HepG2 (cell line): ENCODE data around the gene NDFIP2. TPM values are rescaled to one million over a fixed set of nuclear protein-coding genes. Genes with fewer than 3 reads are reported as not detected.

Experiments
- CCAR2 ChIP-seq: fragments of 200-400 bp; formaldehyde crosslinking; optimal IDR thresholded peaks from 2 replicates; pipeline ENCODE3; 2018; ENCODE audit warnings: low read depth, mild to moderate bottlenecking, low read length, moderate library complexity
- ELF4 ChIP-seq: sonication (generic); formaldehyde crosslinking; IDR thresholded peaks from 2 replicates; pipeline ENCODE4 v1.5.0; 2020; ENCODE audit warnings: missing genetic modification reagents, mild to moderate bottlenecking, moderate library complexity, borderline replicate concordance
- FLYWCH1 ChIP-seq: sonication (generic); formaldehyde crosslinking; IDR thresholded peaks from 2 replicates; pipeline ENCODE4 v1.8.1; 2023; ENCODE audit warnings: mild to moderate bottlenecking, missing genetic modification reagents
- KDM6A ChIP-seq: IDR thresholded peaks from 2 replicates; pipeline ENCODE4 v1.6.1; 2016; ENCODE audit warnings: low read depth
- MEF2D ChIP-seq: sonication (generic); formaldehyde crosslinking; IDR thresholded peaks from 2 replicates; pipeline ENCODE4 v1.5.1; 2020; ENCODE audit warnings: mild to moderate bottlenecking, missing genetic modification reagents
- REPIN1 ChIP-seq: sonication (generic); formaldehyde crosslinking; IDR thresholded peaks from 2 replicates; pipeline ENCODE4 v1.8.0; 2022; ENCODE audit warnings: missing genetic modification reagents, low read depth, mild to moderate bottlenecking, borderline replicate concordance
- SETDB1 ChIP-seq: sonication (generic); formaldehyde crosslinking; IDR thresholded peaks from 2 replicates; pipeline ENCODE4 v1.5.1; 2020; ENCODE audit warnings: missing genetic modification reagents, mild to moderate bottlenecking, borderline replicate concordance
- SOX6 ChIP-seq, 2 experiments: fragments of 450-650 bp in 1 of 2; sonication (generic) in 1 of 2; formaldehyde crosslinking in 1 of 2; IDR thresholded peaks; 2 replicates each; pipeline versions ENCODE4 v1.4.0 to v1.6.1; 2017 to 2020; ENCODE audit warnings: antibody characterized with exemption in 1 of 2, mild to moderate bottlenecking in 1 of 2, missing genetic modification reagents in 1 of 2
- TAF1 ChIP-seq: sonication (generic); formaldehyde crosslinking; IDR thresholded peaks from 2 replicates; pipeline ENCODE4 v1.4.0; 2020; ENCODE audit warnings: missing genetic modification reagents
- ZNF326 ChIP-seq: sonication (generic); formaldehyde crosslinking; IDR thresholded peaks from 2 replicates; pipeline ENCODE4 v1.4.0; 2020; ENCODE audit warnings: missing genetic modification reagents, borderline replicate concordance
- ZNF616 ChIP-seq: sonication (generic); formaldehyde crosslinking; IDR thresholded peaks from 2 replicates; pipeline ENCODE4 v1.5.0; 2020; ENCODE audit warnings: low read depth, mild to moderate bottlenecking, missing genetic modification reagents
- polyA plus RNA-seq, 8 experiments: library from polyadenylated mRNA; depleted of rRNA in 3 of 8; stranded (reverse) in 7 of 8; unstranded in 1 of 8; fragments of >200 nt; fragmentation: Illumina TruSeq in 4 of 8; extraction: Trizol in 4 of 8; gene quantifications; 2 replicates each; pipeline versions ENCODE4 v1.2.1 to v1.2.3, GENCODE V29; 2011 to 2016; ENCODE audit warnings: low read depth in 4 of 8, missing spikeins in 1 of 8, mixed read lengths in 1 of 8; ENCODE audit not compliant: insufficient read depth in 1 of 8
- total RNA-seq, 5 experiments: library from RNA; depleted of rRNA; stranded (reverse); fragments of >200 nt; fragmentation: Illumina TruSeq; extraction: Trizol; gene quantifications; 2 replicates each; pipeline ENCODE4 v1.2.3, GENCODE V29; 2016; ENCODE audit warnings: low read depth in 1 of 5
- TF ChIP-seq, protein P1 (sequence below): sonication (generic); formaldehyde crosslinking; IDR thresholded peaks from 2 replicates; pipeline ENCODE4 v1.8.1; 2023; ENCODE audit warnings: missing genetic modification reagents, inconsistent platforms, borderline replicate concordance
- TF ChIP-seq, protein P2 (sequence below): sonication (generic); formaldehyde crosslinking; conservative IDR thresholded peaks from 2 replicates; pipeline ENCODE4 v1.5.0; 2020; ENCODE audit warnings: missing genetic modification reagents
- TF ChIP-seq, protein P3 (sequence below): sonication (generic); formaldehyde crosslinking; conservative IDR thresholded peaks from 2 replicates; pipeline ENCODE4 v1.4.0; 2020; ENCODE audit warnings: missing genetic modification reagents

Gene NDFIP2
- total and polyA plus RNA-seq, 2 of the 13 experiments (the other 11 are each of a cell fraction or from before 2014, with no cell fraction given): 23.2 to 32.0 TPM

DNA sequence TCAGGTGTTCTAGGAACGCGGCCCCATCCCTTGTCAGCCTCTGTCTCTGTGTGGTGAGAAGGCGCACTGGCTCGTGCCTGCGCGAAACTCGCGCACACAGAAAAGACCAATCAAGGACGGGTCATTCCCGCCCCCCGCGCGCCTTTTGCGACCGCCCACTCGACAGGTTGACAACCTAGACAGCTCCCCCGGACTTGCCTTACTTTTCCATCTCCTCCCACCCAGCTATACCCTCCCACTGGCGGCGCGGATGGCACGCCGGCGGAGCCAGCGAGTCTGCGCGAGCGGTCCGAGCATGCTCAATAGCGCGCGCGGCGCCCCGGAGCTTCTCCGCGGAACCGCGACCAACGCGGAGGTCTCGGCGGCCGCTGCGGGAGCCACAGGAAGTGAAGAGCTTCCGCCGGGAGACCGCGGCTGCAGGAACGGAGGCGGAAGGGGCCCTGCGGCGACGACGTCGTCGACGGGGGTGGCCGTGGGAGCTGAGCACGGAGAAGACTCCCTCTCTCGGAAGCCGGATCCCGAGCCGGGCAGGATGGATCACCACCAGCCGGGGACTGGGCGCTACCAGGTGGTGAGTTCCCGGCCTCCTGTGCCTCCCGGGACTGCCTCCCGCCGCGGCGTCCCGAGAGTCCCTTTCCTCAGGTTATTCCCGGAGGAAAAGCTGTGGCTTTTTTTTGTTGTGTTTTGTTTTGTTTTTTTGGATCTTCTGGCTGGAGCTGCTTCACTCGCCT lies at the start of gene NDFIP2 (continued):
- TF ChIP-seq, protein P1, sequence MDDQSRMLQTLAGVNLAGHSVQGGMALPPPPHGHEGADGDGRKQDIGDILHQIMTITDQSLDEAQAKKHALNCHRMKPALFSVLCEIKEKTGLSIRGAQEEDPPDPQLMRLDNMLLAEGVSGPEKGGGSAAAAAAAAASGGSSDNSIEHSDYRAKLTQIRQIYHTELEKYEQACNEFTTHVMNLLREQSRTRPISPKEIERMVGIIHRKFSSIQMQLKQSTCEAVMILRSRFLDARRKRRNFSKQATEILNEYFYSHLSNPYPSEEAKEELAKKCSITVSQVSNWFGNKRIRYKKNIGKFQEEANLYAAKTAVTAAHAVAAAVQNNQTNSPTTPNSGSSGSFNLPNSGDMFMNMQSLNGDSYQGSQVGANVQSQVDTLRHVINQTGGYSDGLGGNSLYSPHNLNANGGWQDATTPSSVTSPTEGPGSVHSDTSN (CRISPR knock-in tag): no peak
- TF ChIP-seq KDM6A: no peak
- peak; percentile 61; the same call in 1 of the 2 replicates for TF ChIP-seq REPIN1 (CRISPR knock-in tag)
- TF ChIP-seq, protein P2, sequence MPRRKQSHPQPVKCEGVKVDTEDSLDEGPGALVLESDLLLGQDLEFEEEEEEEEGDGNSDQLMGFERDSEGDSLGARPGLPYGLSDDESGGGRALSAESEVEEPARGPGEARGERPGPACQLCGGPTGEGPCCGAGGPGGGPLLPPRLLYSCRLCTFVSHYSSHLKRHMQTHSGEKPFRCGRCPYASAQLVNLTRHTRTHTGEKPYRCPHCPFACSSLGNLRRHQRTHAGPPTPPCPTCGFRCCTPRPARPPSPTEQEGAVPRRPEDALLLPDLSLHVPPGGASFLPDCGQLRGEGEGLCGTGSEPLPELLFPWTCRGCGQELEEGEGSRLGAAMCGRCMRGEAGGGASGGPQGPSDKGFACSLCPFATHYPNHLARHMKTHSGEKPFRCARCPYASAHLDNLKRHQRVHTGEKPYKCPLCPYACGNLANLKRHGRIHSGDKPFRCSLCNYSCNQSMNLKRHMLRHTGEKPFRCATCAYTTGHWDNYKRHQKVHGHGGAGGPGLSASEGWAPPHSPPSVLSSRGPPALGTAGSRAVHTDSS (CRISPR knock-in tag): no peak
- no peak for TF ChIP-seq FLYWCH1 (CRISPR knock-in tag)
- peak; percentile 62; the same call in 1 of the 2 replicates for TF ChIP-seq MEF2D
- TF ChIP-seq SETDB1: no peak
- peak; percentile 87 for TF ChIP-seq TAF1
- TF ChIP-seq SOX6 (IDR thresholded peaks at IDR 0.05): no peak
- peak; percentile 64 for TF ChIP-seq SOX6 (CRISPR knock-in tag; IDR thresholded peaks at IDR 0.05)
- no peak for TF ChIP-seq CCAR2
- no peak for TF ChIP-seq ELF4 (CRISPR knock-in tag)
- TF ChIP-seq ZNF326: no peak
- TF ChIP-seq, protein P3, sequence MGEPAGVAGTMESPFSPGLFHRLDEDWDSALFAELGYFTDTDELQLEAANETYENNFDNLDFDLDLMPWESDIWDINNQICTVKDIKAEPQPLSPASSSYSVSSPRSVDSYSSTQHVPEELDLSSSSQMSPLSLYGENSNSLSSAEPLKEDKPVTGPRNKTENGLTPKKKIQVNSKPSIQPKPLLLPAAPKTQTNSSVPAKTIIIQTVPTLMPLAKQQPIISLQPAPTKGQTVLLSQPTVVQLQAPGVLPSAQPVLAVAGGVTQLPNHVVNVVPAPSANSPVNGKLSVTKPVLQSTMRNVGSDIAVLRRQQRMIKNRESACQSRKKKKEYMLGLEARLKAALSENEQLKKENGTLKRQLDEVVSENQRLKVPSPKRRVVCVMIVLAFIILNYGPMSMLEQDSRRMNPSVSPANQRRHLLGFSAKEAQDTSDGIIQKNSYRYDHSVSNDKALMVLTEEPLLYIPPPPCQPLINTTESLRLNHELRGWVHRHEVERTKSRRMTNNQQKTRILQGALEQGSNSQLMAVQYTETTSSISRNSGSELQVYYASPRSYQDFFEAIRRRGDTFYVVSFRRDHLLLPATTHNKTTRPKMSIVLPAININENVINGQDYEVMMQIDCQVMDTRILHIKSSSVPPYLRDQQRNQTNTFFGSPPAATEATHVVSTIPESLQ (CRISPR knock-in tag): no peak
- 0 out of 2 replicates have a peak, but pooled peaks have one; percentile 24 for TF ChIP-seq ZNF616
